H1 (cell line): ENCODE data around the gene ABHD18.
"Not testable (repeated sequence)": the region's sequence is repeated elsewhere in the genome, so short reads cannot be mapped to it uniquely, and the experiment has no call there.

Experiments
- ATF2 ChIP-seq: IDR thresholded peaks from 2 replicates; pipeline ENCODE4 v1.6.1; 2012; ENCODE audit warnings: low read length, inconsistent platforms
- CTCF ChIP-seq, 3 experiments: IDR thresholded peaks; 1 replicate in 2 of 3; 2 replicates in 1 of 3; pipeline versions ENCODE4 v1.5.1 to v1.6.1; 2011; ENCODE audit warnings: low read length in 3 of 3, mild to moderate bottlenecking in 3 of 3, inconsistent platforms in 2 of 3, low read depth in 1 of 3, moderate library complexity in 1 of 3; ENCODE audit not compliant: insufficient read depth in 1 of 3; ENCODE audit errors: control extremely low read depth in 1 of 3
- EGR1 ChIP-seq: IDR thresholded peaks from 2 replicates; pipeline ENCODE4 v1.6.1; 2011; ENCODE audit warnings: low read depth, low read length, borderline replicate concordance
- KDM1A ChIP-seq: fragments of 200-600, 300-600 bp; sonication (generic); IDR thresholded peaks from 2 replicates; pipeline ENCODE4 v1.7.1; 2016; ENCODE audit warnings: mild to moderate bottlenecking, low read length, borderline replicate concordance
- POLR2AphosphoS5 ChIP-seq: IDR thresholded peaks from 2 replicates; pipeline ENCODE4 v1.6.1; 2011; ENCODE audit warnings: low read depth, low read length
- USF2 ChIP-seq: IDR thresholded peaks from 2 replicates; pipeline ENCODE4 v1.6.1; 2011; ENCODE audit warnings: low read length, improper control_type of control experiment

- not testable (repeated sequence) for TF ChIP-seq EGR1; CTCF (IDR thresholded peaks at IDR 0.05; ENCODE audit: control extremely low read depth in 1 of 3, insufficient read depth in 1 of 3, low read depth in 1 of 3, low read length in 3 of 3); ATF2; USF2; KDM1A; POLR2AphosphoS5
Measured at GRCh38 chr4:127964426-127965061, 662 bp upstream of the ABHD18 start.
